ENCODE measurements around the gene ZNF785. TPM values are rescaled to one million over a fixed set of nuclear protein-coding genes. Genes with fewer than 3 reads are reported as not detected.
"Not testable (repeated sequence)": the region's sequence is repeated elsewhere in the genome, so short reads cannot be mapped to it uniquely, and the experiment has no call there.

ZNF785 gene
- total and polyA plus RNA-seq, 7 donors = 0.92 to 19.9 (median 7.8) TPM

GRCh38 chr16:30539000-30539964, 46.2 kb downstream of the ZNF785 start:
- TF ChIP-seq POLR2AphosphoS5 (IDR thresholded peaks at IDR 0.05) = no peak
- Histone ChIP-seq H3K36me3 (no peaks in the 10 kb centered on the region), H3K27ac (no peak overlapping the region), H3K27me3 (no peaks in the 10 kb centered on the region), H3K4me1 (peaks cover 0 to 13% (median 11%) of the 10 kb centered on the region in 4 donors), H3K9me3 (no peaks in the 10 kb centered on the region), H3K4me3 (no peak overlapping the region)
- no peak for DNase-seq
- WGBS, 2 donors = 67 to 83% methylated on average over 8 of the region's 8 CpGs
- intact Hi-C loops (cut with DNase I) = loop anchor here (5.0 kb wide), 1 partner anchor 93 kb away; no protein-coding TSS in a partner anchor

- intact Hi-C loops (cut with DNase I) = loop anchor here (5.0 kb wide), 1 partner anchor 96 kb away; no protein-coding TSS in a partner anchor
These were observed 49.0 kb downstream of the ZNF785 start for GRCh38 chr16:30536391-30537024.

GRCh38 chr16:30535777-30536190, 49.7 kb downstream of the ZNF785 start:
- TF ChIP-seq CTCF (IDR thresholded peaks at IDR 0.05) (peak in 3 of 4 experiments; percentile 41 to 56 (median 49)), POLR2AphosphoS5 (IDR thresholded peaks at IDR 0.05) (peak in 2 of 4 donors; percentile 16 to 17), POLR2A (IDR thresholded peaks at IDR 0.05) (no peak), EP300 (IDR thresholded peaks at IDR 0.05) (no peak)
- peak; percentile 90 for DNase-seq
- Histone ChIP-seq H3K36me3 (peaks cover 0 to 24% (median 8%) of the 10 kb centered on the region in 4 donors), H3K4me3 (peak overlapping the region; percentile 45 to 85 (median 66)), H3K9me3 (no peaks in the 10 kb centered on the region), H3K4me1 (peaks cover 0 to 31% (median 25%) of the 10 kb centered on the region in 4 donors), H3K27ac (peak overlapping the region; percentile 89 to 97 (median 94)), H3K27me3 (no peaks in the 10 kb centered on the region)
- intact Hi-C loops (cut with DNase I) = loop anchor here (1.0 to 5.0 kb wide), 3 partner anchors 22 to 105 kb away; partner anchors contain the start of gene DCTPP1
- WGBS, 2 donors = 28 to 35% methylated on average over 12 of the region's 12 CpGs

More at GRCh38 chr16:30536391-30537024, 49.0 kb downstream of the ZNF785 start:
- Histone ChIP-seq H3K27ac (peak overlapping the region in 2 of 4 donors; percentile 92 to 97), H3K4me1 (peaks cover 0 to 31% (median 25%) of the 10 kb centered on the region in 4 donors), H3K36me3 (peaks cover 0 to 17% (median 8%) of the 10 kb centered on the region in 4 donors)
- not testable (repeated sequence) for H3K9me3 ChIP-seq, DNase-seq, H3K27me3 ChIP-seq, H3K4me3 ChIP-seq
- WGBS, 2 donors = 90 to 93% methylated on average over 13 of the region's 13 CpGs

- 3 to 8% methylated on average over 18 of the region's 18 CpGs for WGBS, 2 donors
- Histone ChIP-seq H3K4me3 (peak overlapping the region; percentile 45 to 85 (median 66)), H3K27me3 (no peaks in the 10 kb centered on the region), H3K27ac (peak overlapping the region; percentile 89 to 97 (median 94)), H3K9me3 (no peaks in the 10 kb centered on the region), H3K4me1 (peaks cover 0 to 31% (median 25%) of the 10 kb centered on the region in 4 donors), H3K36me3 (peaks cover 0 to 29% (median 8%) of the 10 kb centered on the region in 4 donors)
- DNase-seq = no peak
- TF ChIP-seq EP300 (IDR thresholded peaks at IDR 0.05) = no peak
- no peak for TF ChIP-seq CTCF (IDR thresholded peaks at IDR 0.05)
- TF ChIP-seq POLR2AphosphoS5 (IDR thresholded peaks at IDR 0.05) = no peak
- no peak for TF ChIP-seq POLR2A (IDR thresholded peaks at IDR 0.05)
- intact Hi-C loops (cut with DNase I) = loop anchor here (1.0 to 5.0 kb wide), 3 partner anchors 22 to 104 kb away; partner anchors contain the start of gene DCTPP1
These were observed 50.3 kb downstream of the ZNF785 start for GRCh38 chr16:30535106-30535776.

GRCh38 chr16:30534368-30535105, 51.0 kb downstream of the ZNF785 start, which contains the start of gene ZNF747:
ZNF747 (minus strand) TSS chr16:30534858; CDS start chr16:30534679, 179 bp downstream.
- intact Hi-C loops (cut with DNase I) = loop anchor here (1.0 to 5.0 kb wide), 4 partner anchors 23 to 104 kb away; partner anchors contain the start of genes DCTPP1 and ZNF688
- 0% methylated on average over 70 of the region's 70 CpGs for WGBS, 2 donors
- Histone ChIP-seq H3K4me3 (peak within 1 kb of the TSS; percentile 45 to 85 (median 66)), H3K36me3 (peaks cover 0 to 32% (median 8%) of the 10 kb centered on the region in 4 donors), H3K27ac (peak within 1 kb of the TSS; percentile 89 to 97 (median 94)), H3K4me1 (peaks cover 0 to 31% (median 25%) of the 10 kb centered on the region in 4 donors), H3K27me3 (no peaks in the 10 kb centered on the region), H3K9me3 (no peaks in the 10 kb centered on the region)
- DNase-seq = peak; percentile 97
- no peak for TF ChIP-seq CTCF (IDR thresholded peaks at IDR 0.05)
- peak; percentile 50 to 65 for TF ChIP-seq POLR2A (IDR thresholded peaks at IDR 0.05)
- TF ChIP-seq POLR2AphosphoS5 (IDR thresholded peaks at IDR 0.05) = peak; percentile 73 to 86 (median 80)
